ENCODE results near the gene SLC49A3. TPM values are rescaled to one million over a fixed set of nuclear protein-coding genes. Genes with fewer than 3 reads are reported as not detected.

The SLC49A3 gene
- total and polyA plus RNA-seq, 2 of the 4 experiments (the other 2 are of a cell fraction): under 0.01 to 0.32 TPM

DNA sequence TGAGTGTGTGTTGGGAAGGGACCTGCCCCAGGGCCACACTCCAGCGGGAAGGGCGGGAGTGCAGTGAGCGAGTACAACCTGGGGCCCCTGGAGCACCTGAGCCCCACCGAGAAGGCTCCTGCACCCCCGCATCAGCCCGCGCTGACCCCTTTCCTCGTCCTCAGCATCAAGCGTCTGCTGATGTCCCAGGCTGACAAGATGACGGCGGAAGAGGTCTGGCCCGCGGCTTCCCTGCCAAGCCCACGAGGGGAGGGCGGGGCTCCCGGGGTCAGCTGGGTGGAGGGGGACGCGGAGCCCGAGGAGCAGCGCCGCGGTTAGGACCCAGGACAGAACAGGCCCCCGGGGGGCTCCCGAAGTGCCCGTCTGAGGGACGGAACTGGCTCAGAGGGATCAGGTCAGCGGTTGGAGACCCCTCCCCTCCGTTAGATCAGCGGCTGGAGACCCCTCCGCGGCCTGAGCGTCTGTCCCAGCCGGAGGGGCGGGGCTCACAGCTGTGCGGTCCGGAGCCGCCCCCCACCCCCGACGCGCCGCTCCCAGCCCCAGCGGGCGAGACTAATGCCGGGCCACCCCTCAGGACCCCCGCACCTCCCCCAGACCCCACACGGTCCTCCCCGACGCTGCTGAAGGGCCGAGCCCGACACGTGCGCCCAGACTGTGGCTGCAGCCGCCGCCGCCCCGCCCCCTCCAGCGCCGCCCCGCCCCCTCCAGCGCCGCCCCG, 7.9 kb downstream of the SLC49A3 start:
- DNase-seq (no peak), ATAC-seq (ENCODE audit: low read depth) (peak; percentile 57)
- no peak overlapping the region for H2BK20ac ChIP-seq (ENCODE audit: low read depth, low read length)
- H4K20me1 ChIP-seq (ENCODE audit: insufficient read depth, low read length): no peaks in the 10 kb centered on the region
- intact Hi-C loops (cut with micrococcal nuclease): no loop called here
- TF ChIP-seq NFE2L2 (IDR thresholded peaks at IDR 0.05; ENCODE audit: low read depth, low read length) (no peak), MAZ (IDR thresholded peaks at IDR 0.05; ENCODE audit: borderline replicate concordance, low read depth, low read length) (no peak)
- TF ChIP-seq, protein P1, sequence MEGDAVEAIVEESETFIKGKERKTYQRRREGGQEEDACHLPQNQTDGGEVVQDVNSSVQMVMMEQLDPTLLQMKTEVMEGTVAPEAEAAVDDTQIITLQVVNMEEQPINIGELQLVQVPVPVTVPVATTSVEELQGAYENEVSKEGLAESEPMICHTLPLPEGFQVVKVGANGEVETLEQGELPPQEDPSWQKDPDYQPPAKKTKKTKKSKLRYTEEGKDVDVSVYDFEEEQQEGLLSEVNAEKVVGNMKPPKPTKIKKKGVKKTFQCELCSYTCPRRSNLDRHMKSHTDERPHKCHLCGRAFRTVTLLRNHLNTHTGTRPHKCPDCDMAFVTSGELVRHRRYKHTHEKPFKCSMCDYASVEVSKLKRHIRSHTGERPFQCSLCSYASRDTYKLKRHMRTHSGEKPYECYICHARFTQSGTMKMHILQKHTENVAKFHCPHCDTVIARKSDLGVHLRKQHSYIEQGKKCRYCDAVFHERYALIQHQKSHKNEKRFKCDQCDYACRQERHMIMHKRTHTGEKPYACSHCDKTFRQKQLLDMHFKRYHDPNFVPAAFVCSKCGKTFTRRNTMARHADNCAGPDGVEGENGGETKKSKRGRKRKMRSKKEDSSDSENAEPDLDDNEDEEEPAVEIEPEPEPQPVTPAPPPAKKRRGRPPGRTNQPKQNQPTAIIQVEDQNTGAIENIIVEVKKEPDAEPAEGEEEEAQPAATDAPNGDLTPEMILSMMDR (conservative IDR thresholded peaks at IDR 0.05; ENCODE audit: low read depth, low read length): no peak
- peak overlapping the region; percentile 29 for H3K4me3 ChIP-seq (ENCODE audit: insufficient read depth, low read depth, low read length)
- H2BK120ac ChIP-seq (ENCODE audit: low read depth, low read length): no peak overlapping the region; the same call in 1 of the 2 replicates
- no peak overlapping the region for H3K56ac ChIP-seq (ENCODE audit: extremely low read depth, insufficient read depth, low read length)
- H3K27me3 ChIP-seq (ENCODE audit: control insufficient read depth, insufficient read depth, low read length): no peaks in the 10 kb centered on the region
- H4K8ac ChIP-seq (ENCODE audit: low read depth in 2 of 2, low read length in 2 of 2): peak overlapping the region in 1 of 2 experiments; percentile 56; a peak in 2 of 4 replicates
- no peak overlapping the region for H2AK9ac ChIP-seq (replicated peaks; ENCODE audit: low read depth, low read length, poor library complexity)
- no peak overlapping the region for H3K9ac ChIP-seq (ENCODE audit: low read depth, low read length)
- H2BK5ac ChIP-seq (ENCODE audit: low read depth, low read length, poor library complexity, severe bottlenecking): no peak overlapping the region
- H4K91ac ChIP-seq (ENCODE audit: insufficient read depth, low read depth, low read length): no peak overlapping the region
- no peaks in the 10 kb centered on the region for H3K36me3 ChIP-seq (ENCODE audit: control insufficient read depth, insufficient read depth, low read length)
- H2AFZ ChIP-seq (replicated peaks; ENCODE audit: low read length, poor library complexity): peak overlapping the region; percentile 67
- dilution Hi-C loops (cut with HindIII; ENCODE audit: low sequenced_read_pairs, unreplicated experiment): no loop called here
- H2BK15ac ChIP-seq (ENCODE audit: low read depth, low read length): no peak overlapping the region
- H3K18ac ChIP-seq (ENCODE audit: low read depth, low read length): no peak overlapping the region
- no peaks in the 10 kb centered on the region for H3K9me1 ChIP-seq (ENCODE audit: insufficient read depth, low read length)
- CTCF ChIA-PET: no interaction called here
- no TSS peak for BruUV-seq (replicated peaks)
- POLR2A ChIA-PET (ENCODE audit: unreplicated experiment): no interaction called here
- H3K4me1 ChIP-seq (ENCODE audit: control insufficient read depth, insufficient read depth, low read length): peaks cover 3% of the 10 kb centered on the region; the same call in 1 of the 2 replicates
- no peaks in the 10 kb centered on the region for H3K9me3 ChIP-seq (ENCODE audit: control insufficient read depth, insufficient read depth, low read length)
- H3K23ac ChIP-seq (ENCODE audit: low read depth, low read length): no peak overlapping the region
- no peak overlapping the region for H2AK5ac ChIP-seq (ENCODE audit: low read depth, low read length)
- 13% methylated on average over 17 of the region's 62 CpGs; no CpG with 5 or more reads in 1 of the 2 experiments for WGBS, 2 experiments (ENCODE audit: extremely low coverage in 2 of 2, insufficient read length in 1 of 2)
- in situ Hi-C loops (cut with MboI; ENCODE audit: low sequenced_read_pairs): no loop called here
- H3K14ac ChIP-seq (replicated peaks; ENCODE audit: low read depth, low read length): no peak overlapping the region
- H3K79me1 ChIP-seq (ENCODE audit: low read depth in 1 of 2, low read length in 2 of 2): no peaks in the 10 kb centered on the region
- peak overlapping the region; percentile 5; the same call in 1 of the 2 replicates for H3K4ac ChIP-seq (ENCODE audit: low read depth, low read length)
- H4K5ac ChIP-seq (ENCODE audit: low read depth, low read length): no peak overlapping the region
- H3K4me2 ChIP-seq (ENCODE audit: low read depth, low read length): peak overlapping the region; percentile 86
- no peak overlapping the region for H3K27ac ChIP-seq (ENCODE audit: insufficient read depth, low read length)
